HG03280 (cell line): Measurements from ENCODE around the gene NPAS3.

Experiments used
- ATAC-seq: cut with Tn5 transposase; IDR thresholded peaks from one replicate; pipeline ENCODE4 v1.9.1; 2021; ENCODE audit warnings: mild to moderate bottlenecking, moderate library complexity; ENCODE audit not compliant: unreplicated experiment

The NPAS3 gene

DNA sequence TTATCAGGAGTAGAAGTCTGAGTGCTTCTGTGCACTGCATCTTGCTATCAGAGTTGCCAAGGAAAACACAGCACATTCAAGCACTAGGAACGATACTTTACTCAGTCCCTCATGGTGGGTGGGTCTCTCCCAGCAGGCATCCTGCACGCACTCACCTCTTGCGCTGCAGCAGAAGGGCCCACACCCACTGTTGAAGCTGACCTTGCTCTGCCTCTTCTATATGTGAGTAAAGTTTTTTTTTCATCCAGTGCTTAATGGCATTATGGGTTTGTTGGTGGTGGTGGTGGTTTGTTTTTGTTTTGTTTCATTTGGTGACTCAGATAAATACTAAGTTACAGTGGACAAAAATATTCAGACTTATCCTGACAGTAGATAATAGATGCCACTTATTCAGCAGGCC, 663.7 kb downstream of the NPAS3 start:
- no peak for ATAC-seq

- no peak for ATAC-seq
Measured at GRCh38 chr14:33606591-33606990, 667.9 kb downstream of the NPAS3 start.

DNA sequence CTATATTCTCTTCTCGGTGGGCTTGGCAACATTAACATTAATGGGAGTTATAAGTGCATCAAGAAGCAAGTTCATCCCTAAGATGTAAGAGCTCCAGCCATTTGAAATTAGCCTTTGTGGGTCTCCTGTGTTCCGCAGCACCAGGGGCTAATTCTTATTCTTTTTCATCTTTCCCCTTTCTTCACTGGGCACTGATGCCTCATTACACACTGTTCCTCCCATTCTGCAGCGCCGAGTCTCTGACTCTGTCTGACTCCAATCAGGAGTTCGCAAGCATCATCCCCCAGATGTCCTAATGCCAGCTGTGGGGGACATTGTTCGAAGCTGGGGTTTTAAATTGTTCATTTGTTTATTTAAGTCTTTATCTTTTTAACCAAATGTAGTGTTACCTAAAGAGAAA, 670.9 kb downstream of the NPAS3 start:
- ATAC-seq, result no peak

- ATAC-seq, result no peak
Measured at GRCh38 chr14:33610121-33610520, 671.4 kb downstream of the NPAS3 start.

DNA sequence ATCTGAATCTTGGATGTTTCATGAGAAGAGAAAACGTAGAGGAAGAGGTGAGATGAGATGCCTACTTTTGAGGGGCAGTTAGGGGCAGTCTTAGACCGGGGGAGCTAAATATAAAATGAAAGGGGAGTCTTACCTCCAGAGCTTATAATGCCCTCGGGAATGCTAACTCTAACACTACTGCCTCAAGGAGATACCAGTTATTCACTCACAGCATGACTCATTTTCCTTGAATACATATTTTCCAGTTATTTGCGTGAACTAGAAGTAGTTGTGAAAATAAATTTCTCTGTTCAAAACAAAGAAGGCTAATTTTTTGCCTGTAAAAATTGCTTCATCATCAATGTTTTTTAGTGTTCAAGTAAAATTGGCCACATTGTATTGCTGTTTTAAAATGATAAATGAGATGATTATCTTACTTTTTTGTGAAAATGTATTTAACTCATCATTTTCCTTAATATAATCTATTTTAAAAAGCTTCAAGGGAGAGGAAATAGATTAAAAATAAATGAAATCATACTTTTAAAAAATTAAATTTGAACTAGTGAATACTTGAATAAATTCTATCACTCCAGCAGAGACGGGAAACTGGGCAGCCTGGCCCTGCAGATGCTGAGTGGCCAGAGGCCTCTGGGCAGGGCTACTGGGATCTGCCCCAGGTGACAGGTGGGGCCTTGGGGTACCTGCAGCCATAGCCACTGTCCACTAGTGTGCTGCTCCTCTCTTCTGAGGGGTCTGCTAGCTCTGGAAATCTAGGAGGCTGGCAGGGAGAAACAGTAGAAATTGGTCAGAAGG, 672.9 kb downstream of the NPAS3 start:
- ATAC-seq, result no peak

- ATAC-seq, result no peak
Measured at GRCh38 chr14:33612197-33612505, 673.5 kb downstream of the NPAS3 start.

DNA sequence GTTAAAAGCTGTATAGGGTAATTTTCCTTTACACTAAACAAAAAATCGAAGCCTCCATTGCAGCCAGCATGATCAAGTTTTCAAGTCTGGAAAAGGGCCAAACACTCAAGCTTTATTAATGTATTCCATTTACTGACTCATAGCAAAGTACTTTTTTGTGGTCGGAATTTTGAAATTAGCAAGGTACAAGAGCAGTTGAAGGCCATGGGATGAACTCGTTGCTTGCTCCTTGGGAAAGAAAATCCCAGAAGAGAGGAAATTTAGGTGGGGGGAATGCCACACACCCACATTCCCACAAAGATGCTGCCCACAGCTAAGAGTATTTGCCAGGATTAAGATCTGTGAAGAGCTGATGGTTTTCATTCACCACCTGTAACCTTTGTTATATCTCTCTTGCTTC, 678.5 kb downstream of the NPAS3 start:
- no peak for ATAC-seq

DNA sequence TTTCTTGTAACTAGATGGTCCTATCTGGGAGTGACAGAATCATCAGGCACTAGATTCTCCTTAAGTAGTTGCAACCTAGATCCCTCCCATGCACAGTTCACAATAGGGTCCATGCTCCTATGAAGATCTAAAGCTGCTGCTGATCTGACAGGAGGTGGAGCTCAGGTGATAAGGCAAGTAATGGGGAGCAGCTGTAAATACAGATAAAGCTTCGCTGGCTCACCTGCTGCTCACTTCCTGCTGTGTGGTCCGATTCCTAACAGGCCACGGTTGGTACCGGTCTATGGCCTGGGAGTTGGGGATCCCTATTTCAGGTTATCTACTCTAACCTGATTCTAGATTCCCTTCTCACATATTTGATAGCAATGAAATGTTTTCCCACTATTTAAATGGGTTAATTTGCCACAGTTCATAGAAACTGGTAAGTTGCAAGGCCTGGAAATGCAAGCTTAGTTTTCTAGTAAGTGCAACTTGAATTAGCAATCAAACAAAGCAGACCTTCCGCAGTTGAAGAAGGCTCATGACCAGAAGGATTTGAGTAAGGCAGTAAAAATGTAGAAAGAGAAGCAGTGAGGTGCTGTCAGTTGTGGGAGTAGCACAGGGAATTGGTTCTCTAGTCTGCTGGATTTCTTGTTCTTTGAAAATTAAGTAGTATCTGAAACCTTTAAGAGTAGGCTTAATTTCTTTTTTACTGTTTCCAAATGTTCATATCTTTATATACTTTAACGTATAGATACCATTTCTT, 679.9 kb downstream of the NPAS3 start:
- no peak for ATAC-seq

- ATAC-seq, result no peak
Measured at GRCh38 chr14:33622496-33622895, 683.8 kb downstream of the NPAS3 start.

GRCh38 chr14:33629792-33630191, 691.1 kb downstream of the NPAS3 start:
- no peak for ATAC-seq

GRCh38 chr14:33631021-33631420, 692.3 kb downstream of the NPAS3 start:
- no peak for ATAC-seq

GRCh38 chr14:33631441-33631840, 692.8 kb downstream of the NPAS3 start:
- ATAC-seq, result no peak

GRCh38 chr14:33634631-33635030, 696.0 kb downstream of the NPAS3 start:
- ATAC-seq, result no peak

- ATAC-seq, result no peak
Measured at GRCh38 chr14:33636716-33637115, 698.0 kb downstream of the NPAS3 start.

- ATAC-seq, result no peak
Measured at GRCh38 chr14:33642080-33642479, 703.4 kb downstream of the NPAS3 start.

GRCh38 chr14:33642691-33643244, 704.1 kb downstream of the NPAS3 start:
- ATAC-seq, result no peak

GRCh38 chr14:33643426-33644181, 704.9 kb downstream of the NPAS3 start:
- ATAC-seq, result no peak

DNA sequence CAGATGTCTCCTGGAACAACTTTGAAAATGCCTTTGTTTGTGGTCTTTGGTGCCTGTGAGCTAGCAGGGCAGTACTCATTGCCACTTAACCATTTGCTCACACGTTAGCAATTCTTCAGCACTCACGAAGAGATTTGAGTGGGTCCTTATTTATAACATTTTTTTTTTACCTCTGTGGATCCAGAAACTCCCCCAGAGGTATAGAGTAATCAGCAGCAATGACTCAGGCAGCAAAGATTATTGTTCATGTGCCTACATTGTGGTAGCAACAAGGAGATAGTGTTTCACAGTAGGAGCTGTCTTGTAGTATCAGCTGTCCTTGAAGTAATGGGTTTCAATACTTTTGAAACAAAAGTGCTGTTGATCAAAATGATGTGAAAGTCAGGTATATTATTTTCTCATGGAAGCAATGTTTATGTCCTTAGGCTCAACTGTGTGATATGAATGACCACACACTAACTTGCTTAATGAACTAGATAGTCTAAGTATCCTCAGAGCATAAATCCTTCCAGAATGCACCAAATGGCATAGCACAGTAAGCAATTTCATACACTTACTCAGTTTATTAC, 708.1 kb downstream of the NPAS3 start:
- no peak for ATAC-seq

DNA sequence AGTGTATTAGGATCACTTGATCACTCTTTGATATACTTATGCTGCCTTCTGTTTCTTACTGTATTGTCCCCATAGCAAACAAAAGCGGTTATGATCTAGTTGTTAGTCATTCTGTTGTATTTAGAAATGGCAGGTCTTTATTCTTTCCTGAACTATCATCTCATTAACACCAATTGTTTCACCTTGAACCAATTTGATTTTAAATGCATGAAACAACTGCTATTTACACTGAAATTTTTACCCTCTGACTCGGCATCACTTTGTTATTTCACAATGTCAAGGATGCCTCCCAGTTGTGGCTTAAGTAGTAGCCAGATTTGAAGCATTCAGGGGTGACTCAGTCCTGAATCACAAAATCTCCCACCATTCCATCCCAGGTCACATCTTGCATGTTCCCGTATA, 708.7 kb downstream of the NPAS3 start:
- ATAC-seq, result no peak

GRCh38 chr14:33650430-33650829, 711.8 kb downstream of the NPAS3 start:
- no peak for ATAC-seq
